ENCODE data around the gene MEGF6. TPM values are rescaled to one million over a fixed set of nuclear protein-coding genes. Genes with fewer than 3 reads are reported as not detected.

Gene MEGF6
- total RNA-seq, 6 experiments from 2014 or later = 2.2 to 9.6 (median 4.4) TPM

GRCh38 chr1:3609016-3609768 is 2.1 kb downstream of the MEGF6 start:
- ATAC-seq (no peak), DNase-seq (no peak)
- Histone ChIP-seq H3K36me3 (no peaks in the 10 kb centered on the region), H3K4me3 (no peak overlapping the region), H3K4me1 (peaks cover 0 to 9% (median 0%) of the 10 kb centered on the region in 4 donors), H3K27me3 (peaks cover 0 to 12% of the 10 kb centered on the region in 2 donors), H3K27ac (no peak overlapping the region), H3K9me3 (no peaks in the 10 kb centered on the region)
- intact Hi-C loops (cut with DNase I) = no loop called here
- WGBS (ENCODE audit: insufficient coverage, low coverage, low lambda C conversion rate, missing lambda C conversion rate) = 72% methylated on average over 5 of the region's 22 CpGs
- TF ChIP-seq POLR2A (IDR thresholded peaks at IDR 0.05) = no peak
- TF ChIP-seq, protein P1, sequence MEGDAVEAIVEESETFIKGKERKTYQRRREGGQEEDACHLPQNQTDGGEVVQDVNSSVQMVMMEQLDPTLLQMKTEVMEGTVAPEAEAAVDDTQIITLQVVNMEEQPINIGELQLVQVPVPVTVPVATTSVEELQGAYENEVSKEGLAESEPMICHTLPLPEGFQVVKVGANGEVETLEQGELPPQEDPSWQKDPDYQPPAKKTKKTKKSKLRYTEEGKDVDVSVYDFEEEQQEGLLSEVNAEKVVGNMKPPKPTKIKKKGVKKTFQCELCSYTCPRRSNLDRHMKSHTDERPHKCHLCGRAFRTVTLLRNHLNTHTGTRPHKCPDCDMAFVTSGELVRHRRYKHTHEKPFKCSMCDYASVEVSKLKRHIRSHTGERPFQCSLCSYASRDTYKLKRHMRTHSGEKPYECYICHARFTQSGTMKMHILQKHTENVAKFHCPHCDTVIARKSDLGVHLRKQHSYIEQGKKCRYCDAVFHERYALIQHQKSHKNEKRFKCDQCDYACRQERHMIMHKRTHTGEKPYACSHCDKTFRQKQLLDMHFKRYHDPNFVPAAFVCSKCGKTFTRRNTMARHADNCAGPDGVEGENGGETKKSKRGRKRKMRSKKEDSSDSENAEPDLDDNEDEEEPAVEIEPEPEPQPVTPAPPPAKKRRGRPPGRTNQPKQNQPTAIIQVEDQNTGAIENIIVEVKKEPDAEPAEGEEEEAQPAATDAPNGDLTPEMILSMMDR (IDR thresholded peaks at IDR 0.05) = no peak

- no peak overlapping the region for H3K27ac ChIP-seq
- peaks cover 0 to 12% of the 10 kb centered on the region in 2 donors for H3K27me3 ChIP-seq
- no peak overlapping the region for H3K4me3 ChIP-seq
- ATAC-seq (no peak), DNase-seq (no peak)
- intact Hi-C loops (cut with DNase I) = no loop called here
- H3K4me1 ChIP-seq = peaks cover 0 to 9% (median 0%) of the 10 kb centered on the region in 4 donors
- H3K9me3 ChIP-seq = no peaks in the 10 kb centered on the region
- WGBS (ENCODE audit: insufficient coverage, low coverage, low lambda C conversion rate, missing lambda C conversion rate) = no CpG with 5 or more reads among the region's 7 CpGs
- no peaks in the 10 kb centered on the region for H3K36me3 ChIP-seq
- no peak for TF ChIP-seq POLR2A (IDR thresholded peaks at IDR 0.05)
- TF ChIP-seq, protein P1 (IDR thresholded peaks at IDR 0.05) = no peak
These were observed 3.2 kb downstream of the MEGF6 start for GRCh38 chr1:3608154-3608553.

GRCh38 chr1:3607703-3608065 is 3.6 kb downstream of the MEGF6 start:
- DNase-seq (no peak), ATAC-seq (no peak)
- no CpG with 5 or more reads among the region's 18 CpGs for WGBS (ENCODE audit: insufficient coverage, low coverage, low lambda C conversion rate, missing lambda C conversion rate)
- no peak overlapping the region for H3K4me3 ChIP-seq
- peaks cover 0 to 9% (median 0%) of the 10 kb centered on the region in 4 donors for H3K4me1 ChIP-seq
- H3K27ac ChIP-seq = no peak overlapping the region
- intact Hi-C loops (cut with DNase I) = no loop called here
- H3K27me3 ChIP-seq = peaks cover 0 to 12% of the 10 kb centered on the region in 2 donors
- H3K36me3 ChIP-seq = no peaks in the 10 kb centered on the region
- TF ChIP-seq, protein P1 (IDR thresholded peaks at IDR 0.05) = no peak
- TF ChIP-seq POLR2A (IDR thresholded peaks at IDR 0.05) = no peak
- H3K9me3 ChIP-seq = no peaks in the 10 kb centered on the region

GRCh38 chr1:3606779-3607702 is 4.3 kb downstream of the MEGF6 start:
- intact Hi-C loops (cut with DNase I) = no loop called here
- H3K9me3 ChIP-seq = no peaks in the 10 kb centered on the region
- H3K4me1 ChIP-seq = peaks cover 0 to 9% (median 0%) of the 10 kb centered on the region in 4 donors
- H3K36me3 ChIP-seq = no peaks in the 10 kb centered on the region
- H3K4me3 ChIP-seq = no peak overlapping the region
- peaks cover 0 to 12% of the 10 kb centered on the region in 2 donors for H3K27me3 ChIP-seq
- no peak for ATAC-seq
- TF ChIP-seq, protein P1 (IDR thresholded peaks at IDR 0.05) = no peak
- TF ChIP-seq POLR2A (IDR thresholded peaks at IDR 0.05) = no peak
- no peak for DNase-seq
- no peak overlapping the region for H3K27ac ChIP-seq
- WGBS (ENCODE audit: insufficient coverage, low coverage, low lambda C conversion rate, missing lambda C conversion rate) = 44% methylated on average over 4 of the region's 23 CpGs

All from right lobe of liver (tissue), 6 donors.